GM13976 (cell line): ENCODE data around the gene HAPSTR1.

ENCODE experiments used
- DNase-seq: peaks from one replicate; pipeline ENCODE4 v3.0.0; 2012; ENCODE audit warnings: low spot score
- CTCF ChIP-seq: IDR thresholded peaks from 2 replicates; pipeline ENCODE4 v1.5.1; 2012; ENCODE audit warnings: borderline replicate concordance, mild to moderate bottlenecking; ENCODE audit not compliant: insufficient read depth; ENCODE audit errors: extremely low read depth, missing control alignments, control extremely low read depth
- in situ Hi-C: fragments of 300-500 bp; cut with MboI; formaldehyde crosslinking; loops from one replicate; pipeline ENCODE4 v1.12.0; 2022; ENCODE audit warnings: low sequenced_read_pairs, mixed read lengths, inconsistent platforms; ENCODE audit not compliant: unreplicated experiment

The HAPSTR1 gene

GRCh38 chr16:9103546-9103945 lies 12.1 kb downstream of the HAPSTR1 start:
- DNase-seq = no peak
- in situ Hi-C loops = no loop called here
- no peak for TF ChIP-seq CTCF

DNA sequence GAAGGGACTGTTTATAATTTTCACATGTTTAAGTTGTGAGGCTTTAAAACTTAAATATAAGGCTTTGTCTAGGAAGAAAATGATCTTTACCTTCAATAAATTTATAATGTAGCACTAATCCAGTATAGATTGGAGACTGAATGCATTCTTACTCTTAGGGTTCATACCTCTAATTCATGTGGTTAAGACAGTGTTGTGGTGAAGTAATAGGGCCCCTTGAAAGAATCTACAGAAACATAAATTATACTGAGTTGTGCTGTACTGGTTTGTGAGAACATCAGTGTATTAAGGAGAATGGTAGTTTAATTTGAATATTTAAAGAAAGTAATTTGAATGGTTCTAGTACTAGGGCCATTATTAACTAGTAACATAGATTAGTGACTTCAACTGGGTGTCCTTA lies 13.7 kb downstream of the HAPSTR1 start:
- no peak for TF ChIP-seq CTCF
- no peak for DNase-seq
- in situ Hi-C loops = no loop called here

GRCh38 chr16:9107025-9107970 lies 15.9 kb downstream of the HAPSTR1 start:
- no peak for TF ChIP-seq CTCF
- DNase-seq = no peak
- in situ Hi-C loops = no loop called here

- no peak for TF ChIP-seq CTCF
- DNase-seq = no peak
- in situ Hi-C loops = no loop called here
Measured at GRCh38 chr16:9109255-9109654, 17.8 kb downstream of the HAPSTR1 start.

GRCh38 chr16:9112166-9112843 lies 20.9 kb downstream of the HAPSTR1 start:
- in situ Hi-C loops = no loop called here
- TF ChIP-seq CTCF = no peak
- DNase-seq = no peak

DNA sequence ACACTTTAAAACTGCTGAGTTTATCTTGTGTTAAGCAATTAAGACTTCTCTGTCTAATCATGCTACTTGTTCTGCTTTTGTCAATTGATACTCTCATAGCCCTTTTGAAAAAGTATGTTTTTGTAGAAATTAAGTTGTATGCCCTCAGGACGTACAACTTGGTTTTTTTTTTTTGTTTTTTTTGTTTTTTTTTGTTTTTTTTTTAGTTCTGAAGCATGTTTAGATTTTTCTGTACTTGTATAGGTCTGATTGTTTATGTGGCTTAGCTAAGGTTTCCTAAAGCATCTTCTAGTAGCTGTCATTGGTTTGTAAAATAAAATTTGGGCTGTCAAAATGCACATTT lies 21.4 kb downstream of the HAPSTR1 start:
- no peak for DNase-seq
- TF ChIP-seq CTCF = no peak
- in situ Hi-C loops = no loop called here
